Renal pelvis (tissue), 4 donors: ENCODE measurements around the gene SLC5A8. TPM values are rescaled to one million over a fixed set of nuclear protein-coding genes. Genes with fewer than 3 reads are reported as not detected.
A peak's percentile ranks its signal among the peaks of the same experiment; 100 is the strongest.
"Not testable (repeated sequence)": the region's sequence is repeated elsewhere in the genome, so short reads cannot be mapped to it uniquely, and the experiment has no call there.

ENCODE experiments used
- DNase-seq: peaks from one replicate; pipeline ENCODE4 v3.0.0-alpha.2; 2013
- polyA plus RNA-seq, 3 donors: library from polyadenylated mRNA; unstranded; fragments of 120-200 nt; gene quantifications; one replicate each; pipeline ENCODE4 v1.2.1, GENCODE V29; 2013; ENCODE audit not compliant: insufficient read length in 3 of 3

SLC5A8 gene
- polyA plus RNA-seq, 3 donors: 25.3 to 53.6 (median 36.5) TPM

- no peak for DNase-seq
Observed at GRCh38 chr12:101181776-101182175, 28.3 kb downstream of the SLC5A8 start.

GRCh38 chr12:101174541-101174940, 35.5 kb downstream of the SLC5A8 start:
- DNase-seq: no peak

DNA sequence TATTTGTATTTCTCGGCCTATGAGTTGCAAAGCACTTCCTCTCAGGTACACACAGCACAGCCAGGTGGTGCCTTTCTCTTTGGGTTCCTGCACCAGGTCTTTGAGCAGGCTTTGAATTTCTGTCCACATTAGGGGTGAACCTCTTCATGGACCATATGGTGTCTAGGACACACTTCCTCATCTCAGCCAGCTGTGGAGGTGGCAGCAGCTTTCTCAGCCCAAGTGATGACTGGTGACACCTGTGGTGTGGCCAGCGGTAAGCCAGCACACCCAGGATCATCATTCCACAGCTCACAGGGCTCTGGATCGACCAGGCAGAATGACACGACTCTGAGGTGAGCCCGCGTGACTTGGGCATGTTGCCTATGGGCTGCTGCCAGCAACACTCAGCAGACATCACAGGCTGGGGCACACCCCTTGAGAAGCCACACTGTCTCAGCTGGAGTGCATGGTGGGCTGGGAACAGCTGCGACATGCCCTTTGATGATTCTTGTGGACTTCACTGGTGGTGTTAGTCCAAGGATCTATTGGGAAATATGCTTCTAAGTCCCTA, 36.8 kb downstream of the SLC5A8 start:
- no peak for DNase-seq

DNA sequence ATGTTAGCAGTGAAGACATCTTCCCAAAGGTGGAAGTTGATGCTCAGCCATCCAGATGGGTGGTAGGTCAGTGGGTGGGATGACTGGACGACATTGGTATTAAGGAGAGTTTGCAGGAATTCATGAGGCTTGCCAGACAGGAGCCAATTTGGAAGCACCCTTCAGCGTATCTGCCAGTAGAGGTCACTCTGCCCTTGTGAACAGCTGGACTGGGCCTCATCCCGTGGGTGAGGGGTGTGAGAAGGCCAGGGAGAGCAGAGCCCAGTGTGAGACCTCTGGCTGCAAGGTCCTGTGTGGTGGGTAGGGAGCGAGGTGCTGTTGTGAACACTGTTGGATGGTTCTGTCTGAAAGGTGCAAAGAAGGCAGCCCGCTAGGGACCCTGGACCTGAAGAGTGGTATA, 37.7 kb downstream of the SLC5A8 start:
- DNase-seq: peak; percentile 1

DNA sequence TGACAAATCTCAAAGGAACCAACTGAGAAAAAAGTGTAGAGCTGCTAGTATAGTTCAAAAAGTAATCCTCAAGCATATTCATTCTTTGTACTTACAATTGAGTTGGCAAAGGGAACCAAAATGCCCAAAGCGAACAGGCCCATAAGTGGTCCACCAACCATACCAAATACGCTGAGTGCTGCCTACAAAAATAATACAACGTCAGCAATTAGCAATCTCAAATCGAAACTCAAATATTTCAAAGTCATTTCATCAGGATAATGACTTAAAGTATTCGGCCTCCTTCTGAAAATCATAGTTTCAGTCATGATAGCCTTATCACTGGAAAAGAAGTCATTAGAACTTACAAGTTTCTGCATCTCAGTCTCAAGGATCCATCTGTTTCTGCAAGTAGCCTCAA, 42.0 kb downstream of the SLC5A8 start:
- DNase-seq: no peak

DNA sequence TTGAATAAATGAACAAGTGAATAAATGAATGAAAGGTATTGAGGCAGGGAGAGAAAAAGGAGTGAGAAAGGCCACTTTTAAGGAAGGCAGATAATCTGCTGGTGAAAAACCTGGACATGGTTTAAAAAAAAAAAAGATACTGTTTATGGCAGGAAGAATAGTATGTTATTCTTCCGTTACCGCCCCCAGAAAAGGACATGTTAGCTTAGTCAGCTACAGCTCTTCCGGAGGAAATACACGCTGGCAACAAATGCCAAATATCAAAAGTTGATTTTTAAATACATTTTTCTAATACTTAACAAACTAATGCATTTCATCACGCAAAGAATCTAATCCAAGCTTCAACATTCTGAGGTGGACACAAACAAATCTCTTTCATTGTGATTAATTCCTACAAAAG, 43.2 kb downstream of the SLC5A8 start:
- no peak for DNase-seq

DNA sequence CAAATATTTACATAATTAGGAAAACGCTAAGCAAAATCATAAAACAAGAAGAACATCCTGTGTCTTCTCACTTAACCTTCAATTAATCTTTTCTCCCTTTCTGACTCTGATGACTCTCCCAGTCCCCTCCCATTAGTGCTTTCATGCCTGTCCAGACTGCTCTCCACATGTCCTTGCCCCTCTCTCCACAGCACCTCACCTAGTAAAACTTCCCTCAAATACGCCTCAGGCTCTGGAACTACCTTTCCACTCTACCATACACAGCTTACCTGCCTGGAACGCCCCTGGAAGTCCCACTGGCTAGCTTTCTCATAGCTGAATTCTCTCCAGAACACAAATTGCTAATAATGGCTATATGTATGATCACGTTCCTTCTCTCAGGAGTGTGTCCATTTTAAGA, 44.7 kb downstream of the SLC5A8 start:
- no peak for DNase-seq

GRCh38 chr12:101145777-101146431, 64.1 kb downstream of the SLC5A8 start:
- not testable (repeated sequence) for DNase-seq

GRCh38 chr12:101127521-101128219, 82.4 kb downstream of the SLC5A8 start:
- peak; percentile 14 for DNase-seq

- no peak for DNase-seq
Observed at GRCh38 chr12:101117842-101118241, 92.2 kb downstream of the SLC5A8 start.

- no peak for DNase-seq
Observed at GRCh38 chr12:101116911-101117310, 93.1 kb downstream of the SLC5A8 start.

DNA sequence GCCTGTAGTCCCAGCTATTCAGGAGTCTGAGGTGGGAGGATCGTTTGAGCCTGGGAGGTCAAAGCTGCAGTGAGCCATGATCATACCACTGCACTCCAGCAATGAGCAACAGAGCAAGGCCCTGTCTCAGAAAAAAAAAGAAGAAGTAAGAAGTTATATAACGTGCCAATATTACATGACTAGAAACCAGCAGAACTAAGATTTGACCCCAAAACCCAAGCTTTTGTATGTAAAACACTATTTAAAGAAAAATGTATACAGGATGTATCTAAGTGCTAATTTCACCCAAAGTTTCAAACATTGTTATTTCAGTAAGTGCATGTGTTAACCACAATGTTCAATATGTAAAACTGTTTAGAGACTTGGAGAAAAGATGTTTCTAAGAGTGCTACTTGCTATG, 94.7 kb downstream of the SLC5A8 start:
- DNase-seq: no peak

DNA sequence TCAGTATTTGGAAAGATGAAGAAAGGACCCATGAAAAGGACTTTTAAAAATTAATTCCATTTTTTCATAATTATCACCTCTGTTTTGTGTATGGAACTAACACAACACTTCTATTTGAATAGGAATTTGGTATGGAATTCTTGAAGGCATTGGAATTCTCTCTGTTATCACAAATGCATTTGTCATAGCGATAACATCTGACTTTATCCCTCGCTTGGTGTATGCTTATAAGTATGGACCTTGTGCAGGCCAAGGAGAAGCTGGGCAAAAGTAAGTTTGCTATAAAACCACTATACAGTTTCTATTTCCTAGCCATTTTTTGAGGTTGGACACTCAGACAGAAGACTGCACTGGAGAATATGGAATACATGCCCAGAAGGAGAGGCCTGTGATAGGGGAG, 98.6 kb downstream of the SLC5A8 start:
- DNase-seq: no peak

GRCh38 chr12:101110866-101111265, 99.2 kb downstream of the SLC5A8 start:
- no peak for DNase-seq

GRCh38 chr12:101108130-101108529, 101.9 kb downstream of the SLC5A8 start:
- no peak for DNase-seq

GRCh38 chr12:101107032-101107763, 102.8 kb downstream of the SLC5A8 start:
- no peak for DNase-seq

Other genes with a start within 250 kb of the SLC5A8 start
- 10 to 100 TPM; 15.1 to 20.1 (median 18.8) TPM for gene UTP20, start 69.9 kb upstream of the SLC5A8 start, polyA plus RNA-seq
- gene ARL1, start 197.5 kb upstream of the SLC5A8 start, polyA plus RNA-seq: 100 to 1,000 TPM; 123 to 143 (median 142) TPM